Dendritic cell treated with granulocyte-macrophage colony-stimulating factor and Interleukin-4, amounts not matched to agents 40 ng/mL and 50 ng/mL, for 4 days (primary cell): Measurements from ENCODE around the gene OPA3.

Source experiments
- H3K27ac Mint-ChIP-seq: one replicate; pipeline ENCODE4 v1.8.0; 2022; ENCODE audit warnings: mild to moderate bottlenecking, mixed read lengths
- H3K27me3 Mint-ChIP-seq: one replicate; pipeline ENCODE4 v1.8.0; 2022; ENCODE audit warnings: mild to moderate bottlenecking, mixed read lengths
- H3K36me3 Mint-ChIP-seq: one replicate; pipeline ENCODE4 v1.8.0; 2022; ENCODE audit warnings: low read depth, mixed read lengths
- H3K4me1 Mint-ChIP-seq: one replicate; pipeline ENCODE4 v1.8.0; 2022; ENCODE audit warnings: low read depth, mixed read lengths
- H3K4me3 Mint-ChIP-seq: one replicate; pipeline ENCODE4 v1.8.0; 2022; ENCODE audit warnings: mild to moderate bottlenecking, moderate library complexity, mixed read lengths
- H3K9me3 Mint-ChIP-seq: one replicate; pipeline ENCODE4 v1.8.0; 2022; ENCODE audit warnings: mixed read lengths
- intact Hi-C: fragments of 100-400 bp; cut with micrococcal nuclease; formaldehyde crosslinking; loops from one replicate; pipeline ENCODE4 v1.15.0; 2022

OPA3 gene

GRCh38 chr19:45590300-45591003, 5.8 kb upstream of the OPA3 start:
- H3K27me3 Mint-ChIP-seq, result peaks cover 53% of the 10 kb centered on the region

DNA sequence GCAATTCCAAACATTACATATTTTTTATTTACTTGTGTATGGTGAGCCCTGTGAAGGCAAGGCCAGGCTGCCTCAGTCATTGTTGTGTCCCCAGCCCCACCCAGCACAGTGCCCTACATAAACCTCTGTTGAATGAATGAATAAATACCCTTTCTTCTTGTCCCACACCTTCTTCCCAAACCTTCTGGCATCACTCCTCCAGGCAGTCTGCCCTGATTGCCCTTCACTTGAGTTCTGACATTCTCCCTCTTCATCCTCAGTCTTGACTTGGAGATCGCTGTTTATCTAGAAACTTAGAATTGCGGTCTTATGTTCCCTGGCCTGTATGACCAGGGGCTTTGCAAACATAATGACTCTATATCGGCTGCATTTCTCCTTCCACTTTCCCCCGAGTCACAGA, 5.2 kb upstream of the OPA3 start:
- peaks cover 15% of the 10 kb centered on the region for H3K4me1 Mint-ChIP-seq
- no peak overlapping the region for H3K27ac Mint-ChIP-seq
- intact Hi-C loops, result no loop called here
- H3K36me3 Mint-ChIP-seq, result no peaks in the 10 kb centered on the region
- no peak overlapping the region for H3K4me3 Mint-ChIP-seq
- peaks cover 49% of the 10 kb centered on the region for H3K27me3 Mint-ChIP-seq
- H3K9me3 Mint-ChIP-seq, result no peaks in the 10 kb centered on the region

More at GRCh38 chr19:45590300-45591003, 5.8 kb upstream of the OPA3 start:
- intact Hi-C loops, result no loop called here
- H3K36me3 Mint-ChIP-seq, result no peaks in the 10 kb centered on the region
- no peaks in the 10 kb centered on the region for H3K9me3 Mint-ChIP-seq
- no peak overlapping the region for H3K27ac Mint-ChIP-seq
- H3K4me1 Mint-ChIP-seq, result peaks cover 15% of the 10 kb centered on the region
- no peak overlapping the region for H3K4me3 Mint-ChIP-seq

- H3K9me3 Mint-ChIP-seq, result no peaks in the 10 kb centered on the region
- intact Hi-C loops, result no loop called here
- peaks cover 15% of the 10 kb centered on the region for H3K4me1 Mint-ChIP-seq
- H3K27me3 Mint-ChIP-seq, result peaks cover 44% of the 10 kb centered on the region
- H3K4me3 Mint-ChIP-seq, result no peak overlapping the region
- H3K27ac Mint-ChIP-seq, result no peak overlapping the region
- peaks cover 5% of the 10 kb centered on the region for H3K36me3 Mint-ChIP-seq
Measured at GRCh38 chr19:45587873-45588272, 3.3 kb upstream of the OPA3 start.

- Mint-ChIP-seq H3K27me3 (peaks cover 19% of the 10 kb centered on the region), H3K36me3 (peaks cover 19% of the 10 kb centered on the region), H3K9me3 (no peaks in the 10 kb centered on the region), H3K4me3 (peak overlapping the region; percentile 86), H3K27ac (peak overlapping the region; percentile 98), H3K4me1 (peaks cover 11% of the 10 kb centered on the region)
- intact Hi-C loops, result no loop called here
Measured at GRCh38 chr19:45585158-45585577, 566 bp upstream of the OPA3 start.

DNA sequence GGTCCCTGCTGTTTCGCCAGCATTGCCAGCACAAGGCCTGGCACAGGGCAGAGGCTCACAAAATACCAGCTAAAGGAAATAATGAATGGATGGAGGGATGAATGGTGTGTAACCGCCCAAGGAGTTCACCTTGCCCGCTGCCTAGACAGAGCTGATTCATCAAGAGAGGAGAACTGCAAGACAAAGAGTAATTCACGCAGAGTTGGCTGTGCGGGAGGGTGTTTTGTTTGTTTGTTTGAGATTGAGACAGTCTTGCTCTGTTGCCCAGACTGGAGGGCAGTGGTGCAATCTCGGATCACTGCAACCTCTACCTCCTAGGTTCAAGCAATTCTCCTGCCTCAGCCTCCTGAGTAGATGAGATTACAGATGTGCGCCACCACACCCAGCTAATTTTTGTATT, 3.0 kb downstream of the OPA3 start:
- Mint-ChIP-seq H3K36me3 (peaks cover 22% of the 10 kb centered on the region), H3K9me3 (no peaks in the 10 kb centered on the region), H3K4me1 (peaks cover 19% of the 10 kb centered on the region), H3K27me3 (no peaks in the 10 kb centered on the region), H3K27ac (peak overlapping the region; percentile 15), H3K4me3 (no peak overlapping the region)
- intact Hi-C loops, result no loop called here

- intact Hi-C loops, result no loop called here
- Mint-ChIP-seq H3K4me3 (no peak overlapping the region), H3K36me3 (peaks cover 24% of the 10 kb centered on the region), H3K27ac (no peak overlapping the region), H3K4me1 (peaks cover 19% of the 10 kb centered on the region), H3K27me3 (no peaks in the 10 kb centered on the region), H3K9me3 (no peaks in the 10 kb centered on the region)
Measured at GRCh38 chr19:45578861-45579260, 5.7 kb downstream of the OPA3 start.

DNA sequence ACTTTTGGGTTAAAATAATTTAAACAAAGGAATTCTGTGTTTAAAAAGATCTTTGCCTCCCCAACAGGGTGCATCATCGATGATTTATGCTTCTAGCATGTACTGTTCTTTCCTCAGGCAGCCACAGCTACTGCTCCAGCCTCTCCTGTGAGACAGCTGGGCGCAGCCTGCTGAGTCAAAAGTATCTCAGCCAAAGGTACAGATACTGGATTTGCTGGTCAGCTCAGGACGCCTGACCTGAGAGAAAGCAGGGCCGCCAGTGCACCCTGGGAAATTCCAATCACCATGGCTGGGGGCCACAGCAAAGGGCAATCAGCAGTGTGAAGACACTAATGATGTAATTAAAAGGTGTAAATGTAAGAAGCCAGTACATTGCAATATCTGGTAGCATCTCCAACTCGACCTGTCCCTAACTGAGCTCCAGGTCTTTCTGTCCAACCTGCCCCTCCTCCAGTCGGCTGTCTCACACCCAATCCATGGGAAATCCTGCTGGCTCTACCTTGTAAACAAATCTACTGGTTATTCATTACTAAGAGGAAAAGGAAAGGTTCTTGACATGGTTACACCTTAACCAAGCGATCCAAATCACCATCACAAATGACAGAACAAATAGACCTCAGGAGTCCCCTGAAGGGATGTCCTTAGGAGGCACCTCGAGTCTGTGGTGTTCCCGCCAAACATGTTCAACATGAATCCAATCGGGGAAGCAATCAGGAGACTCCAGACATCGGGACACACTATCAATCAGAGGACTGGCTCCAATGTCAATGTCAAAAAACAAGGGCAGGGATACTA, 7.3 kb downstream of the OPA3 start:
- Mint-ChIP-seq H3K4me1 (peaks cover 16% of the 10 kb centered on the region), H3K9me3 (no peaks in the 10 kb centered on the region), H3K27ac (no peak overlapping the region), H3K27me3 (no peaks in the 10 kb centered on the region), H3K4me3 (no peak overlapping the region), H3K36me3 (peaks cover 27% of the 10 kb centered on the region)
- intact Hi-C loops, result no loop called here

DNA sequence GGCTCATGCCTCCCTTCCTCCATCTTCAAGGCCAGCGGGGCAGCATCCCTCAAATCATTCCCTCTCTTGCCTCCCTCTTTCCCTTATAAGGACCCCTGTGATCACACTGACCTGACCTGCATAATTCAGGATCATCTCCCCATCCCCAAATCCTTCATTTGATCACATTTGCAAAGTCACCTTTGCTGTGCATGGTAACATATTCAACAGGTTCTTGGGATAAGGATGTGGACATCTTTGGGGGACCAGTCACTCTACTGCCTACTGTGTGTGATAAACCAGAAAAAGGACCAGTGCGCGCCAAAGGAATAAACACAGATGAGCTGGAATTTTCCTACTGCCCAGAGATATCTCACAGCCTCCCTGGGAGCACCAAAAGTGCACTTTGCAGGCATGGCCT, 7.9 kb downstream of the OPA3 start:
- Mint-ChIP-seq H3K36me3 (peaks cover 23% of the 10 kb centered on the region), H3K27me3 (no peaks in the 10 kb centered on the region), H3K4me3 (no peak overlapping the region), H3K27ac (no peak overlapping the region), H3K9me3 (no peaks in the 10 kb centered on the region), H3K4me1 (peaks cover 14% of the 10 kb centered on the region)
- intact Hi-C loops, result no loop called here

DNA sequence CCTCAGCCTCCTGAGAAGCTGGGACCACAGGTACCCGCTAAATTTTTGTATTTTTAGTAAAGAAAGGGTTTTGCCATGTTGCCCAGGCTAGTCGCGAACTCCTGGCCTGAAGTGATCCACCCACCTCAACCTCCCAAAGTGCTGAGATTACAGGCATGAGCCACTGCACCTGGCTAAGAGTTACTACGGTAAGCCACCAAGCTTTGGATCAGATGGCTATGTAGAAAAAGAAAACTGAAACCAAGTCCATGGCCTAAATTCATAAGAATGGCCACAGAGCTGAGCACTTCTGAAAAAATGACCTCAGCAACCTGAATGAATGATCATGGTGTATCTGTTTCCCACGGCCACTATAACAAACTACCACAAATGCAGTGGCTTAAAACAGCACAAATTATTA, 9.4 kb downstream of the OPA3 start:
- intact Hi-C loops, result no loop called here
- peaks cover 14% of the 10 kb centered on the region for H3K4me1 Mint-ChIP-seq
- no peak overlapping the region for H3K27ac Mint-ChIP-seq
- no peak overlapping the region for H3K4me3 Mint-ChIP-seq
- H3K27me3 Mint-ChIP-seq, result no peaks in the 10 kb centered on the region
- H3K36me3 Mint-ChIP-seq, result peaks cover 18% of the 10 kb centered on the region
- no peaks in the 10 kb centered on the region for H3K9me3 Mint-ChIP-seq

DNA sequence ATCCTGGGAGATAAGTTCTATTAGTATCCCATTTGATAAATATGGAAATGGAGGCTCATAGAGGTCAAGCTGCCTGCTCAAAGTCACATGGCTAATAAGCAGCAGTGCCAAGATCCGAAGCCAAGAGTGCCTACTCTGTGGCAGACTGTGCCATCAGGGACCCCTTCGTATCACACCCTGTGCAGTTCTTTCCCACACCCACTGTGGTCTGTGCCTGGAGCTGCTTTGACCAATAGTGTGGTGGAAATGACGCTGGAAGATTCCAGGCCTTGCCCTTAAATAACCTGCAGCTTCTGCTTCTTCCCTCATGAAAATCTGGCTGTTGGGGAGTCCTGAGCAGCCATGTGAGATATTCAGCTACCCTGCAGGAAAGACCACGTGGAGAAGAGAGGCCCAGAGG, 10.1 kb downstream of the OPA3 start:
- H3K36me3 Mint-ChIP-seq, result peaks cover 22% of the 10 kb centered on the region
- intact Hi-C loops, result no loop called here
- no peak overlapping the region for H3K4me3 Mint-ChIP-seq
- no peak overlapping the region for H3K27ac Mint-ChIP-seq
- H3K9me3 Mint-ChIP-seq, result no peaks in the 10 kb centered on the region
- H3K4me1 Mint-ChIP-seq, result peaks cover 17% of the 10 kb centered on the region
- no peaks in the 10 kb centered on the region for H3K27me3 Mint-ChIP-seq

DNA sequence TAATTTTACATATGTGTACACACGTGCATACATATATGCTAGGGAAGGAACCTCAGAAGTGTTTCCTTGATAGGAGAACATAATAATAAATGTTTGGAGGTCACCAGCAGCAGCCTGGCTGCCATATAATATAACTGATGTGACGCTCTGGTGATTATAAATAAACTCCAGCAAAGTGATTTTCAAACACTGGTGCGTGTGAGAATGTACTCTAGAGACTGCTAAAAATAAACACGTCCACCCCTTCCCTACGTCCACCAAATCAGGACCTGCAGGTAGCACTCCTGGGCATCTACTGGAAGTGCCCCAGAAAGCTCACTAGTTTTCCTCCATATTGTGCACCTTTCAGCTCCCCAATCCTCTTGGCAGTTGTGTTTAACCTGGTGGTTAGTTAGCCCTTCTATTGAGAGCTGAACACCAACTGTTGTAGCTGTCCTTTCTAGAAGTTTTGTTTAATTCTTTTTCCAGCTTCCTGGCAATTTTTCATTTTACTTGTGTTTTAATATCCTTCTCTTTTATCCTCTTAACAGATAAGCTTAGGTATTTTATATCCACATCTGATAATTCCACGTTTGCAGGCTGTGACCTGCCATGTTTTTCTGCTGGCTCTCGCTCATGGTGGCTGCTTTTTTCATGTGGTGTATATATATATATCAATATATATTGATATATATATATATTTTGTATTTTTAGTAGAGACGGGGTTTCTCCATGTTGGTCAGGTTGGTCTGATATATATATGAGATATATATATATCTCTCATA, 13.0 kb downstream of the OPA3 start:
- Mint-ChIP-seq H3K4me1 (peaks cover 5% of the 10 kb centered on the region), H3K4me3 (no peak overlapping the region), H3K27me3 (no peaks in the 10 kb centered on the region), H3K27ac (no peak overlapping the region), H3K36me3 (peaks cover 29% of the 10 kb centered on the region), H3K9me3 (no peaks in the 10 kb centered on the region)
- intact Hi-C loops, result no loop called here

DNA sequence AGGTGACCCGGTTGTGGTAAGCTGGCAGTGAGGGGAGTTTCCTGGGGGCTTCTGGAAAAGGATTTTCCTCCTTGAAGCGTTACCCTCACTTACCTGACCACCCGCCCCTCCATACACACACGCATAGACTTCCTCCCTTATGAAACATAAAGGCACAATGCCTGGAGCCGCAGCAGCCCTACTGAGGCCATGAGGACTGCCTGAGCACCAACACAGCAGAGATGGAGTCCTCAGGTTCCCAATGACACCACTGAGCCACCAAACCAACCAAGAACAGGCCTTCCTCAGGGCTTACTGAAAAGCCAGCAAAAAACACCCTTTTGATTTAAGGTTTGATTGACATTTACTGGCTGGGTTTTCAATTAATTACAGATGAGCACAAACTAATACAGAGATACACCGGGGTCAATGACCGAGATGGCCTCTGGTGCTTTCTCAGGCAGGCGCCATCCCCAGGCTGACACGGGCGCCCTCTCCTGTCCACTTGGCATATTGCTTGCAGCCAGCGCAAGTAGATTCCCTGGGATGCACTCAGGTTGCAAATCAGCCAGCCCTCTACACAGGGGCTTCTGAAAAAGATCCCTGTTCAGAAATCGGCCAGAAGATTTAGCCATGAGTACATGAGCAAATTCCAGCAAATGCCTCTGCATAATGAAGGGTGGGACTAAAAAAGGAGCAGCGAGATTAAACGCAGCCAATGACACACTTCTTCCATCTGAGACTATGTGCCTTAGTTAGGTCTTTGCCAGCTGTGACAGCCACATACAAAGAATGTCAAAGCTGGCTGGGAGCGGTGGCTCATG, 14.8 kb downstream of the OPA3 start:
- Mint-ChIP-seq H3K4me3 (no peak overlapping the region), H3K4me1 (peaks cover 5% of the 10 kb centered on the region), H3K36me3 (peaks cover 24% of the 10 kb centered on the region), H3K27ac (no peak overlapping the region), H3K9me3 (no peaks in the 10 kb centered on the region), H3K27me3 (no peaks in the 10 kb centered on the region)
- intact Hi-C loops, result no loop called here

DNA sequence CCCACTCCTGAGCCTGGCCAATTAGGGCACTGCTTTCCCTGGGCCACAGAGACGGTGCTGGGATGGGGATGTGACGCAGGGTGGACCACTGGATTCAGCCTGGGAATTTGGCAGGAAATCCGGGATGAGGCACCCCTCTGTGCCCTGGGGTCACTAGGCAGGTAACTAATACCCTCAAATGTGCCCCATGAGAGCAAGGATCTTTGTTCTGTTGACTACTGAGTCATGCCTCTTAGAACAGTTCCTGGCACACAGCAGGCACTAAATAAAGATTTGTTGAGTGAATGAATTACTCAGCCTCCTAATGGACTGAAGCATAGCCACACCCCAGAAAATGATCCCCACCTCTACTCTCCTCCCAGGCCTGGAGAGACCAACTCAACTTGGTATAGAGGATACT, 15.9 kb downstream of the OPA3 start:
- H3K4me3 Mint-ChIP-seq, result no peak overlapping the region

More for the DNA sequence above, 15.9 kb downstream of the OPA3 start:
- Mint-ChIP-seq H3K36me3 (peaks cover 23% of the 10 kb centered on the region), H3K27me3 (no peaks in the 10 kb centered on the region), H3K27ac (no peak overlapping the region), H3K9me3 (no peaks in the 10 kb centered on the region), H3K4me1 (peaks cover 5% of the 10 kb centered on the region)
- intact Hi-C loops, result no loop called here
